Sigmoid colon (tissue), 4 donors: ENCODE data around the gene MTM1.

Experiments
- CTCF ChIP-seq, 4 experiments: fragments of 450-650 bp in 3 of 4; fragments of 200-600 bp in 1 of 4; IDR thresholded peaks; one replicate each; pipeline ENCODE4 v1.5.1; 2016 to 2019; ENCODE audit warnings: antibody characterized with exemption in 4 of 4, mild to moderate bottlenecking in 3 of 4, moderate library complexity in 2 of 4
- POLR2AphosphoS5 ChIP-seq, 4 donors: sonication (generic); formaldehyde crosslinking; IDR thresholded peaks; one replicate each; pipeline ENCODE4 v1.6.1; 2017; ENCODE audit warnings: antibody characterized with exemption in 4 of 4

- TF ChIP-seq CTCF (IDR thresholded peaks at IDR 0.05), result no peak
- no peak for TF ChIP-seq POLR2AphosphoS5 (IDR thresholded peaks at IDR 0.05)
Measured at GRCh38 chrX:150712619-150713018, 144.2 kb downstream of the MTM1 start.
